ENCODE measurements around the gene CCDC169. TPM values are rescaled to one million over a fixed set of nuclear protein-coding genes. Genes with fewer than 3 reads are reported as not detected.

The CCDC169 gene
- total RNA-seq = under 1 TPM; under 0.01 to 0.35 (median 0.19) TPM

GRCh38 chr13:36297366-36298338, at the start of gene CCDC169:
CCDC169 (minus strand) TSS chr13:36297814; CDS start chr13:36297719, 95 bp downstream.
- Histone ChIP-seq H3K27me3 (no peaks in the 10 kb centered on the region), H3K27ac (peak within 1 kb of the TSS; percentile 53 to 72 (median 66)), H3K4me3 (peak within 1 kb of the TSS; percentile 31 to 77 (median 58)), H3K4me1 (peaks cover 0 to 32% (median 5%) of the 10 kb centered on the region in 3 donors), H3K36me3 (peaks cover 0 to 5% (median 0%) of the 10 kb centered on the region in 3 donors), H3K9me3 (no peaks in the 10 kb centered on the region)
- intact Hi-C loops (cut with DNase I) = no loop called here
- WGBS, 2 donors = 1% methylated on average over 32 to 50 of the region's 53 CpGs
- DNase-seq = peak; percentile 5
- peak in 1 of 4 donors; percentile 30 for TF ChIP-seq POLR2A (IDR thresholded peaks at IDR 0.05)
- peak in 1 of 6 experiments; percentile 2 for TF ChIP-seq CTCF (IDR thresholded peaks at IDR 0.05)

GRCh38 chr13:36346222-36347083, 48.8 kb upstream of the CCDC169 start, which contains the start of gene SPART:
SPART (minus strand) TSS chr13:36346394; CDS start chr13:36335830, 10,564 bp downstream.
- peaks cover 0 to 36% (median 4%) of the 10 kb centered on the region in 3 donors for H3K4me1 ChIP-seq
- 0 to 1% methylated on average over 5 to 21 of the region's 86 CpGs for WGBS, 2 donors

GRCh38 chr13:36345438-36346221, 48.0 kb upstream of the CCDC169 start:
- no peak for TF ChIP-seq CTCF (IDR thresholded peaks at IDR 0.05)
- TF ChIP-seq POLR2A (IDR thresholded peaks at IDR 0.05) = peak in 3 of 4 donors; percentile 25 to 63 (median 31)
- Histone ChIP-seq H3K27me3 (no peaks in the 10 kb centered on the region), H3K36me3 (no peaks in the 10 kb centered on the region), H3K4me3 (peak overlapping the region; percentile 69 to 90 (median 82)), H3K27ac (peak overlapping the region; percentile 95 to 99 (median 98)), H3K4me1 (peaks cover 0 to 36% (median 4%) of the 10 kb centered on the region in 3 donors), H3K9me3 (no peaks in the 10 kb centered on the region)
- WGBS, 2 donors = 0 to 1% methylated on average over 14 to 21 of the region's 50 CpGs
- intact Hi-C loops (cut with DNase I) = no loop called here
- no peak for DNase-seq

More at GRCh38 chr13:36346222-36347083, 48.8 kb upstream of the CCDC169 start, which contains the start of gene SPART:
- H3K27me3 ChIP-seq = no peaks in the 10 kb centered on the region
- peak within 1 kb of the TSS; percentile 69 to 90 (median 82) for H3K4me3 ChIP-seq
- no peaks in the 10 kb centered on the region for H3K36me3 ChIP-seq
- peak; percentile 38 for DNase-seq
- peak within 1 kb of the TSS; percentile 95 to 99 (median 98) for H3K27ac ChIP-seq
- intact Hi-C loops (cut with DNase I) = no loop called here
- peak; percentile 88 to 97 (median 94) for TF ChIP-seq CTCF (IDR thresholded peaks at IDR 0.05)
- TF ChIP-seq POLR2A (IDR thresholded peaks at IDR 0.05) = peak in 2 of 4 donors; percentile 52 to 76
- H3K9me3 ChIP-seq = no peaks in the 10 kb centered on the region

GRCh38 chr13:36344886-36345437, 47.3 kb upstream of the CCDC169 start:
- DNase-seq = no peak

More at GRCh38 chr13:36344886-36345437, 47.3 kb upstream of the CCDC169 start:
- intact Hi-C loops (cut with DNase I) = no loop called here
- Histone ChIP-seq H3K27ac (peak overlapping the region; percentile 95 to 99 (median 98)), H3K36me3 (no peaks in the 10 kb centered on the region), H3K9me3 (no peaks in the 10 kb centered on the region), H3K4me3 (peak overlapping the region; percentile 69 to 90 (median 82)), H3K27me3 (no peaks in the 10 kb centered on the region), H3K4me1 (peaks cover 0 to 37% (median 4%) of the 10 kb centered on the region in 3 donors)
- TF ChIP-seq POLR2A (IDR thresholded peaks at IDR 0.05) (no peak), CTCF (IDR thresholded peaks at IDR 0.05) (no peak)
- WGBS, 2 donors = 7 to 10% methylated on average over 14 of the region's 14 CpGs

All from esophagus squamous epithelium (tissue), 5 donors.